HG02678 (cell line): ENCODE measurements around the gene HSPA12A.
A peak's percentile ranks its signal among the peaks of the same experiment; 100 is the strongest.

Source experiments
- ATAC-seq: cut with Tn5 transposase; IDR thresholded peaks from one replicate; pipeline ENCODE4 v1.9.1; 2021; ENCODE audit warnings: mild to moderate bottlenecking, moderate library complexity; ENCODE audit not compliant: unreplicated experiment

Gene HSPA12A

GRCh38 chr10:116742367-116743265 is at the start of gene HSPA12A:
Gene HSPA12A, minus strand, starts transcription at chr10:116742566. Its CDS starts 97 bp downstream, at chr10:116742469.
- ATAC-seq = peak; percentile 96

DNA sequence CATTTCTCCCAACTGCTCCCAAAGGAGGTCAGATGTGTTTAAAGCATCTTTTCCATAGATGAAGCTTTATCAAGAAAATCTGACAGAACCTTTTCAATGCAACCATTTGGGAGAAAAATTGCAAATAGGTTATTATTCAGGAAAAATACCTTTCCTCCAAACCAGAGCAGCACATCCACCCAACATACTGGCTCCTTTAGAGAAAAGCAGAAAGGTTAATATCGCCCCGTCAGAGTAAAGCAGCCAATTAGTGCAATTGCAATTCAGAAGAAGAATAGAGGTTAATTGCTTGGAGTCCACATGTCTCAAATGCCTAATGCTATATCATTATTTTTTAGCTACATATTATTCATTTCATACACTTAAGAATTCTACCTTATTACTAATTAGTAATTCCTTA is 48.9 kb upstream of the HSPA12A start:
- ATAC-seq = no peak

DNA sequence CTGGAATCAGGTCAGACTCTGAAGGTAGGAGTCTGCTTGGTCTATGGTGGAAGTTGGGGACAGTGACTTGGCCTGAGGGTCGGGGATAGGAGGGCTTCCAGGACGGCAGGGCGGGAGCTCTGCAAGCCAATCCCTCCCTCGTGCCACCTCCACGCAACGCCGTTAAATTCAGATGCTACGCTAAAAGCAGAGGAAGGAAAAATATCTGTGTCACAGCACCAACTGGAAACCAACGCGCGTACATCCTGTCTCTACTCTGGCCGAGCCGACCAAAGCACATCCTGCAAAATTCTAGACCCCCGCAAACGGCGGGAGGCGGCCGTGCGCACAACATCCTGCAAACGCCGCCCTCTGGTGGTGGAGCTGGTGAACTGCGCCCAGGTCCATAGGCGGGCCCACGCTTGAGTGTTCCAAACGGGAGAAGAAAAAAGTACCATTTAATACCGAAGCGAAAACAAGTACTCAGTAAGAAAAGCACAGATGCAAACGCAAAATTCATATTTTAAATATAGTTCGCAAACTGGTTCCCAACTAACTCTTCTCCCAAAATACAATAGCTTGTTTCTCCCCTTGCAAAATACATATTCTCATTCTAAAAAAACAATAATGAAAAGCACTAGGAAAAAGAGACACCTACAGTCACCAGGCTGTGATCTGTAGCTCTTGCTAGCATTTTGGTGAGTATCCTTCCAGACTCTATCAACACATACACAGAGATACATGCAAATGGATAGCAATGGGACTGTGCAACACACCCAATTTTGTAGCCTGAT is 45.7 kb upstream of the HSPA12A start:
- peak; percentile 87 for ATAC-seq

- no peak for ATAC-seq
Observed at GRCh38 chr10:116787053-116787659, 44.8 kb upstream of the HSPA12A start.

GRCh38 chr10:116785867-116786266 is 43.5 kb upstream of the HSPA12A start:
- ATAC-seq = no peak

- no peak for ATAC-seq
Observed at GRCh38 chr10:116785282-116785681, 42.9 kb upstream of the HSPA12A start.

DNA sequence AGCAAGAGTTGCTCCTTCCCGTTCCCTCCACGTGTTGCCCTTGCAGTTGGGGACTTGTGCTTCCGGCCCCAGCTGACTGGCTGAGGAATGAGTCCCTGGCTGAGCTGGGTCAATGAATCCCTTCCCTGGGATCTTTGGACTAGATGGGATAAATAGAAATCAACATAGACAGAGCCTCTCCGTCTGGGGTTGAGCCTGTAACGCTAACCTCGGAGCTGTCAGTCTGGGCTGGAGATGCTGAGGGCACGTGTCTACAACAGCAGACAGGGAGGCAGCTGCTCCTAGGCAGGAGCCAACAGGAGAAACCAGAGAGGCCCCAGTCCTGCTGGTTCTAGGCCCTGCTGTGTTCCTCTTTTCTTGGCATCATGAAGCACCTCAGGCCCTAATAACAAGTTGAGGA is 42.3 kb upstream of the HSPA12A start:
- no peak for ATAC-seq

DNA sequence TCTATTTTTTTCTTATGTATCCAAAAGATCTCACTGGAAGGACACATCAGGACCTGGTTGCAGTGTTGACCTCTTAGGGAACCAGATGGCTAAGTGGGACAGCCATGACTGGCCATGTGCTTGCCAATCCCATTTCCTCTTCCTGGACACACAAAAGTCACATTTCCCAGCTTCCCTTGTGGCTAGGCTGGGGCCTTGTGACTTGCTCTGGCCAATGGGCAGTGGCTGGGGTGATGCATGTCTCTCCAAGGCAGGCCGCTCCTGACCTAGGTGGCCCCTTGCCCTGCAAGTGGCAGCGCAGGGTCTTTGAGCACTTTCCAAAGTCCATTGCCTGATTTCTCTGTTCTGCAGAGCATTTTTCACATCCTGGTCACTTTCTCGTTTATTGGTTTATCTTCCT is 41.7 kb upstream of the HSPA12A start:
- ATAC-seq = no peak

GRCh38 chr10:116783011-116783655 is 40.8 kb upstream of the HSPA12A start:
- ATAC-seq = no peak

DNA sequence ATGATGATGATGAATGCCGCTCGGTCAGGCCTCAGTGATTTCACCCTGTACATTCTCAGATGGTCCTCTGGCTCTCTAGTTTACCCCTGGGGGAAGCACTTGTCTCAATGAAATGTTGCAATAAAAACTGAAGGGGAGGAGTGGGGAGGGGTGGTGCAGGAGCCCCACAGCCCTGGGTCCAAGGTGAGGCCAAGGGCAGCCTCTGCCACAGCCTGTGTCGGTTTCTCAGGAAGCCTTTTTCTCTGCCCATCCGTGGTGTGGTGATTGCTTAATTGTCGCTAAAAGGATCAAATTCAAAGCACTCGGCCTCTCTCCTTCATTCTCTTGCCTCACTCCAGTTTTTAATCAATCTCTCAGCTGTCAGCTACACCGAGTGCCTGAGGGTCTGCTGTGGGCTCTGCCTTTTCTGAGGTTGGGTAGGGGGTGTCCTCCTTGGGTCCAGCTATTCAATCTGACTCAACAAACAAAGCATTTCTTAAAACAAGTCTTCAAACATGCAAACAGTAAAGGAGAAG is 39.1 kb upstream of the HSPA12A start:
- ATAC-seq = no peak

DNA sequence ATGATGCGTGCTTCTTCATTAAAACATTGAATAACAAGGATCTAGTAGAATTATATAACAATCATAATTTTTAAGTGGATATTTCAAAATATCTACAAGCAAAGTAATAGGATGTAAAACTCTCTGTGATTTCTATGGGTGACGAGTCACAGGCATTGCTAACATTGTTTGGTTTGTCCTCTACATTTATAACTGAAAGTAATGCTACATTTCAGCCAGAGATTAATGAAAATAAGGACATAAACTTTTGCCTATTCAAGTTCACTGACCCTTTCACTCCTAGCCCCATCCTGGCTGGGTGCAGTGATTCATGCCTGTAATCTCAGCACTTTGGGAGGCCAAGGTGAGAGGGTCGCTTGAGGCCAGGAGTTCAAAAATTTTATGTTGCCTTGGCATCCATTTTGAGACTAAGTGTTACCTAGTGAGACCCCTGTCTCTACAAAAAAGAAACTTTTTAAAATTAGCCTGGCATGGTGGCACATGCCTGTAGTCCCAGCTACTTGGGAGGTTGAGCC is 38.4 kb upstream of the HSPA12A start:
- no peak for ATAC-seq

GRCh38 chr10:116779076-116779687 is 36.8 kb upstream of the HSPA12A start:
- ATAC-seq = no peak

DNA sequence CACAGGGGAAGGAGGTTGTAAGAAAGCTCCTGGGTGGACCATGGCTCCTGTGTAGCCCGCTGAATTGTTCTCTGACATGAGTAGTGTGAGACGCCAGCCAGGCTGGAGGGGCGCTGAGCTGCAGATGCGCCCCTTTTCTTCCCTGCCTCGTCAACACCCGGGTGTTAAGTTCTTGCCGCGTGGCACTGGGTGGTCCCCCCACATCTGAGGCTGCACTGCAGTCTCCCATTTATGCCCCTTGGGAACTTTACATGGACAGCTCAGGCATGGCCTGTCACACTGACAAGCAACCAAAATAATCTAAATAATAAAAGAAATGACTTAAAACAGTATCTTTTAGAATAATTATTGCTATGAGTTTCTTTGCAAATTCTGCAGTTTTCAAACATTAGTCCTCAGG is 34.6 kb upstream of the HSPA12A start:
- no peak for ATAC-seq

DNA sequence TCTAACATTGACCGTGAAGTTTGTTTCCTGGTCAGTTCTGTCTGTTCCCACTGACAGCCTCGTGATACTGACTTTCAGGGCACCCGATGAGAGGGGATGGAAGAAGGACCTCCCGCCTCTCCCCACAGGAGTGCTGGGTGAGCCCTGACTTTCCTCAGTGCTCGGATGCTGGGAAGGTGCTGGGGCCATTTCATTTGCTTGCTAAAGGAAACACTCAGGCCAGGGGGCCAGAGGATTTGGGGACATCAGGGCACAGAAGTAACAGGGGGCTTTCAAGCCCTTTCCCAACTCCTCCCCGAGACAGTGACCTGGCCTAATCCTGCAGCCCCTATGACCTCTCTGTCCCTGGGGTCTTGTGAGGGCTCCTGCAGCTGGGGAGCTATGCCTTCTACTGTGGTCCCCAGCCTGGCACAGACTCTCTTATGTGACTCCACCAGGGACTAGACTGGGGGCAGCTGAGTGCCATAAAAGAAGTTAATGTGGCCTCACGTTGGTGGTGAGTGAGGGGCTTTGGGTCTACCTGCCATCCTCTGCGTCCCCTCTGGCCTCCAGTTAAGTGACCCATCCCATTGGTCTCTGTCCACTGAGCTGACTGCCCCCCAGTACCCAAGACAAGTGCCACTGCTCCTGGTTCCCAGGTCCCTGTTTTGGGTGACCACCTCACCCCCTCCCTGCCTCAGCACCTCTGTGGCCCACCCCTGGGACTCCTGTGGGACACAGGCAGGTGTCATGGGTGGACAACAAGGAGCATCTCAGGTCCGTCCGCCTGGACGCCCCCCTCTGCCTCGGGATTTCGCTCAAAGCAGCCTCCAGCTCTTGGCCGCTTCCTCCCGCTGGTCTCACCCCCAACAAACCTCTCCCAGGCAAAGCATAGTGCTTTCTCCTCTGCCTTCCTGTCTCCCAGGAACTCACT is 33.4 kb upstream of the HSPA12A start:
- ATAC-seq = no peak

- no peak for ATAC-seq
Observed at GRCh38 chr10:116774728-116775151, 32.4 kb upstream of the HSPA12A start.

DNA sequence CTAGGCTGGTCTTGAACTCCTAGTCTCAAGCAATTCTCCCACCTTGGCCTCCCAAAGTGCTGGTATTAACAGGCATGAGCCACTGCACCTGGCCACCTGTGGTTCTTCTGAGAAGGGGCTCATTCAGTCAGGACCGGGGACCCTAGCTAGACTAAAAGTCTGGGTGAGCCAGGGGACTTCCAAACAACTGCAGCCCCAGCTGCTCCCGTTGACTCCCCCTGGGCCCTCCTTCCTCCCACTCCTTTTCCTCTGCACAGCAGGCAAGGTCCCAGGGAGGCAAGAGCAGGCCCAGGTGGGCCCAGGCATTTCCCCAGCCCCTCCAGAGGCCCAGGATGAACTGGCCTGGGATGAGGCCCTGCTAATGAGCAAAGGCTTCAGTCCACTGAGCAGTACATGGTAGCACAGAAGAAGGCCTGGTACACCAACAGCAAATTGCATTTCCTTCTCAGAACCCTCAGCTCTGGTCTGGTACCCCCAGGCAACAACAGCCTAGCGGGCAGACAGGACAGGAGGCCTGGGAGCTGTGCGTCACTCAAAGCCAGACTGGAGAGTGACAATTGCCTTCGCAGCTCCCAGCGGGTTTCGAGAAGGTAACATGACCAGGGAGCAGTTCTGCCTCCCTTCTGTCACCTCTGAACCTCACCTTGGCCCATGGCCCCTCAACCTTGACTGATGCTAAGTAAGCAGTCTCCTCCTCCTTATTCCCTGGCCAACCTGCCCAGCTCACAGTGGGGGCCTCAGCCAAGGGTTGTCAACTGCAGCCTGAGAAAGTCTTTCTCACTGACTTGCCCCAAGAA is 30.7 kb upstream of the HSPA12A start:
- no peak for ATAC-seq

- no peak for ATAC-seq
Observed at GRCh38 chr10:116771959-116772585, 29.7 kb upstream of the HSPA12A start.
